GM10248 (cell line): ENCODE data around the gene FUS.

Source experiments
- CTCF ChIA-PET: fragments of 300-600 bp; sonication (Branson Sonifier 250); formaldehyde crosslinking; extraction: SDS; loops from one replicate; lab custom pipeline; 2021; ENCODE audit warnings: antibody characterized with exemption; lab: Yijun Ruan, JAX
- POLR2A ChIA-PET: fragments of 350-650 bp; sonication (Branson Sonifier 250); formaldehyde crosslinking; extraction: SDS; loops from one replicate; lab custom pipeline; 2020; ENCODE audit warnings: antibody characterized with exemption; lab: Yijun Ruan, JAX
- DNase-seq: peaks from one replicate; pipeline ENCODE4 v3.0.0; 2012; ENCODE audit errors: extremely low spot score
- TF ChIP-seq, protein P1 (sequence below): IDR thresholded peaks from 2 replicates; pipeline ENCODE4 v1.5.1; 2012; ENCODE audit warnings: mild to moderate bottlenecking, low read depth; ENCODE audit errors: extremely low read depth, missing control alignments, control extremely low read depth

The FUS gene

DNA sequence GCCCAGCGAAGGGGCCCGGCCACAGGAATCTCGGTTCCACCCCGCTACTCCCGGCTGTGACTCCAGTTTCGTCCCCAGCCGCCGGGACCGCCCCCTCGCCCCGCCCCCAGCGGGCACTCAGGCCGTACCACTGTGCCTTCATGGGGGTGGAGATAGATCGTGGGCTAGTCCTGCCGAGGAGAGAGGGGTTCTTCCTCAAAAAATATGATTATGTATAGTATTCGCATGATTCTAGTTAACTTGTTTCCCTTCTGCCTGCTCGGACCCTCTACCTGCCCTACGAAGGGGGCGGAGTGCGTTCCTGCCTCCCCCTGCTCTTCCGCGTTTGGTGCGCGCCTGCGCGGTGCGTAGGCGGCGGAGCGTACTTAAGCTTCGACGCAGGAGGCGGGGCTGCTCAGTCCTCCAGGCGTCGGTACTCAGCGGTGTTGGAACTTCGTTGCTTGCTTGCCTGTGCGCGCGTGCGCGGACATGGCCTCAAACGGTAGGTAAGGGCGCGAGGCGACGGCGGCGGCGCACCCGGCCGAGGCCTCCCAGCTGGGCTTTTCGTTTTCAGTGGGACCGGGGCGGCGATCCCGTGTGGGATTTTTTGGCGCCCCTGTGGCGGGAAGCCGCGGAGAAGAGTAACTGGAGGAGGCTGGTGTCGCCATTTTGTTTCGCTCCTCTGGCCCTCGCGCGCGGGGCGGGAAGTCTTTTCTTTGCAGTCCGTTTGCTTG lies at the start of gene FUS:
TSS of gene FUS (plus strand) at position 393 of the 713 bp plus-strand sequence. CDS start at position 469, 76 bp downstream.
- DNase-seq, result peak; percentile 96
- ChIA-PET POLR2A (interaction anchor here (0.7 to 2.1 kb wide), 40 partner anchors 9 to 697 kb away, joined by 3 to 29 read pairs (median 5); partner anchors contain the start of genes ARMC5, COX6A2, HSD3B7 and KAT8), CTCF (interaction anchor here (2.2 kb wide), 1 partner anchor 37 kb away, joined by 13 read pairs; no protein-coding TSS in a partner anchor)
- TF ChIP-seq, protein P1, sequence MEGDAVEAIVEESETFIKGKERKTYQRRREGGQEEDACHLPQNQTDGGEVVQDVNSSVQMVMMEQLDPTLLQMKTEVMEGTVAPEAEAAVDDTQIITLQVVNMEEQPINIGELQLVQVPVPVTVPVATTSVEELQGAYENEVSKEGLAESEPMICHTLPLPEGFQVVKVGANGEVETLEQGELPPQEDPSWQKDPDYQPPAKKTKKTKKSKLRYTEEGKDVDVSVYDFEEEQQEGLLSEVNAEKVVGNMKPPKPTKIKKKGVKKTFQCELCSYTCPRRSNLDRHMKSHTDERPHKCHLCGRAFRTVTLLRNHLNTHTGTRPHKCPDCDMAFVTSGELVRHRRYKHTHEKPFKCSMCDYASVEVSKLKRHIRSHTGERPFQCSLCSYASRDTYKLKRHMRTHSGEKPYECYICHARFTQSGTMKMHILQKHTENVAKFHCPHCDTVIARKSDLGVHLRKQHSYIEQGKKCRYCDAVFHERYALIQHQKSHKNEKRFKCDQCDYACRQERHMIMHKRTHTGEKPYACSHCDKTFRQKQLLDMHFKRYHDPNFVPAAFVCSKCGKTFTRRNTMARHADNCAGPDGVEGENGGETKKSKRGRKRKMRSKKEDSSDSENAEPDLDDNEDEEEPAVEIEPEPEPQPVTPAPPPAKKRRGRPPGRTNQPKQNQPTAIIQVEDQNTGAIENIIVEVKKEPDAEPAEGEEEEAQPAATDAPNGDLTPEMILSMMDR, result no peak

DNA sequence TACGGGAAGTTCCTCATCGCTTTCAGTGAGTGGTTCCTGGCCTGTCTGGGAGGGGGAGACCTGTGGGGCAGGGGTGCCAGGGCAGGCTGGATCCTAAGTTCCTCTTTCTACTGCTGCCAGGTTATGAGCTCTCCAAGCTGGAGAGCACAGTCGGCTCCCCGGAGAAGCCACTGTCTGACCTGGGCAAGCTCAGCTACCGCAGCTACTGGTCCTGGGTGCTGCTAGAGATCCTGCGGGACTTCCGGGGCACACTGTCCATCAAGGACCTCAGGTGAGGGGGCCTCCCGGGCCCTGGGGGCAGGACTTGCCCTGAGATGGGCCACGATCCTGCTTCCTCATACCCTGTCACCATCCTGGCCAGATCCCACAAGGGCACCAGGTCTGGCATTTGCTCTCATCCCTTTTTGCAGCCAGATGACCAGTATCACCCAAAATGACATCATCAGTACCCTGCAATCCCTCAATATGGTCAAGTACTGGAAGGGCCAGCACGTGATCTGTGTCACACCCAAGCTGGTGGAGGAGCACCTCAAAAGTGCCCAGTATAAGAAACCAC lies 49.5 kb upstream of the FUS start:
- DNase-seq, result no peak
- POLR2A ChIA-PET, result interaction anchor here (1.3 to 1.9 kb wide), 2 partner anchors 12 to 13 kb away, joined by 3 to 8 read pairs; partner anchors contain the start of gene KAT8
- TF ChIP-seq, protein P1, result no peak
- CTCF ChIA-PET, result interaction anchor here (1.6 to 8.5 kb wide), 3 partner anchors 10 to 13 kb away, joined by 4 to 68 read pairs (median 14); partner anchors contain the start of gene KAT8

DNA sequence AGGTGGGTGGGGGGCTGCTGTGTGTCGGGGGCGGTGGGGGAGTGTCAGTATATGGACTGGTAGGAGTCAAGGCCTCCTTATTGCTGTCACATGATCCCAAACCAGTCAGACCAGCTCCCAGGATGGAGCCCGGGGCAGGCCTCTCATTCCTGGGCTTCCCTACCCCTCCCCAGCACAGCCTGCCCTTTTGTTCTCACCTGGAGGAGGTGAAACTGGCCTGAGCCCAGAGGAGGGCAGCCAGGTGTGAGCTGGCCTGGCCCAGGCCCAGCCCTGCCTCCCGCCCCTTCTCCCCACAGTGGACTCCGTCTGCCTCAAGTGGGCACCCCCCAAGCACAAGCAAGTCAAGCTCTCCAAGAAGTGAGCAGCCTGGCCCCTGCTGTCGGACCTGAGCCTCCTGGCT lies 49.0 kb upstream of the FUS start:
- CTCF ChIA-PET, result interaction anchor here (1.6 to 8.5 kb wide), 3 partner anchors 10 to 13 kb away, joined by 4 to 68 read pairs (median 14); partner anchors contain the start of gene KAT8

DNA sequence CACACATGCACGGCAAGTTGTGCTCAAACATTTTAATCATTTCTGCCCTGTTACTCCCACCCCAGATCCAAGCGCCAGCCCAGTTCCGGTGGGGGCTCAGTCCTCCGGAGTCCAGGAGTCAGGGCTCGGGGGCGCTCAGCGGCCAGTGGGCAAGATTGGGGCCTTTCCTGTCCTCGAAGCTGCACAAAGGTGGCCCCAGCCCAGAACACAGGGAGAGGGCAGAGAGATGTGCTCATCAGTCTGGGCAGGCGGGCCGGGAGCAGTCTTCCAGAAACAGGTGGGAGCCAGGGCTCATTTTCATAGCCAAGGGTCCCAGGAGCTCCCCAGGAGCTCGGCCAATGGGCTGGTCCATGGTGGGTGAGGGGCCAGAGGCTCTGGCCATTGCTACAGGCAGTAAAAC lies 48.5 kb upstream of the FUS start:
- POLR2A ChIA-PET, result interaction anchor here (0.8 to 1.6 kb wide), 3 partner anchors 10 to 14 kb away, joined by 3 to 5 read pairs (median 3); partner anchors contain the start of gene KAT8
- TF ChIP-seq, protein P1, result no peak
- no peak for DNase-seq
- CTCF ChIA-PET, result interaction anchor here (0.7 to 8.5 kb wide), 4 partner anchors 10 to 312 kb away, joined by 3 to 68 read pairs (median 4); partner anchors contain the start of genes HSD3B7 and KAT8

More for the DNA sequence above, 49.0 kb upstream of the FUS start:
- TF ChIP-seq, protein P1, result no peak
- POLR2A ChIA-PET, result interaction anchor here (1.3 to 1.9 kb wide), 2 partner anchors 11 to 13 kb away, joined by 3 to 8 read pairs; partner anchors contain the start of gene KAT8
- DNase-seq, result no peak

DNA sequence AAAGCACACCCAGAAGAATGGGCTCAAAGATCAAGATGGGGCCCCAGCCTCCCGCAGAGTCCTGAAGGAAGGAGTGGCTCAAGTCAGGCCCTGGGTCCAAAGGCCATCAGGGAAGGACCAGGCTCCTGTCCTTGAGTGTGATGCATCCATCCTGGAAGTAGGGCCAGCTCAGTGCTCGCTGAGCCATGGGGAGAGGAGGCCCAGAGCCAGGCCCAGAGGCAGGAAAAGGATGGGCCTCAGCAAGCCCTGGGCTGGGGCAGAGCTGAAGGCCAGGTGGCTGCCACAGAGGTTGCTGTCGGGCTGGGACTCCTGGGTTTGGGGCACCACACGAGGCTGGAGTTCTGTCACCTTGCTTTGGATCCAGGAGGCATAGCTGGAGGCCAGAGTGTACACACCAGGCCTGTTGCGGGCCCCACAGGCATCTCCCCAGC lies 48.1 kb upstream of the FUS start:
- TF ChIP-seq, protein P1, result no peak
- ChIA-PET CTCF (interaction anchor here (0.7 to 8.5 kb wide), 4 partner anchors 9 to 312 kb away, joined by 3 to 68 read pairs (median 4); partner anchors contain the start of genes HSD3B7 and KAT8), POLR2A (interaction anchor here (0.8 to 1.6 kb wide), 2 partner anchors 11 to 14 kb away, joined by 3 to 5 read pairs; partner anchors contain the start of gene KAT8)
- no peak for DNase-seq
